Stimulated activated CD4-positive, alpha-beta T cell treated with anti-CD3 and anti-CD28 coated beads, Interleukin-15, amount 100 ng/mL, for 1 hour (primary cell): ENCODE measurements around the gene UBE2B.
"Not testable (repeated sequence)": the region's sequence is repeated elsewhere in the genome, so short reads cannot be mapped to it uniquely, and the experiment has no call there.

ENCODE experiments used
- DNase-seq, 2 donors: peaks; one replicate each; pipeline ENCODE4 v3.0.0-alpha.2; 2020; ENCODE audit warnings: low read depth in 1 of 2, low spot score in 1 of 2

UBE2B gene

GRCh38 chr5:134370871-134371833 lies at the start of gene UBE2B:
UBE2B (plus strand) TSS chr5:134371569; CDS start chr5:134371596, 27 bp downstream.
- DNase-seq = peak; percentile 95 to 96

GRCh38 chr5:134327327-134327726 lies 44.0 kb upstream of the UBE2B start:
- DNase-seq = no peak

GRCh38 chr5:134328619-134329018 lies 42.8 kb upstream of the UBE2B start:
- DNase-seq = no peak

- DNase-seq = not testable (repeated sequence)
Measured at GRCh38 chr5:134336833-134337232, 34.5 kb upstream of the UBE2B start.

GRCh38 chr5:134343500-134343899 lies 27.9 kb upstream of the UBE2B start:
- not testable (repeated sequence) for DNase-seq

- not testable (repeated sequence) for DNase-seq
Measured at GRCh38 chr5:134345476-134345875, 25.9 kb upstream of the UBE2B start.

- DNase-seq = no peak
Measured at GRCh38 chr5:134345996-134346395, 25.4 kb upstream of the UBE2B start.

DNA sequence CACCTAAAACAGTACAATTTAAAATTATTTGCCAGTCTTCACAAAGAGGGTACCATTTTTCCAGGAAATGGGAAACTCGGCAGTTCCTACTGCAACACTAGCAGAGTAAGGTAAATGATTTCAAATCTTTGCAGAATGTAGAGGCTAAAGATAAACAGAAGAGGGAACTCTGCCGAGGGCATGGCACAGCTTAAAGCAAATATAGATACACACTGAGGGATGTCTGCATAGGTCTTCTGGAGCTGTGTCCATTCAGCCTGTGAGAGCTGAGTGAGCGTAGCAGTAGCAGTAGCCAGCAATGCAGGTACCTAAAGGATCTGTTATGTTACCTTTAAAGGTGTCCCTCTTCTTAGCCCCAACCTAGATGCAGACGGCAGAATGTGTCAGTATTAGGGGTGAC lies 21.9 kb upstream of the UBE2B start:
- DNase-seq = no peak

- DNase-seq = no peak
Measured at GRCh38 chr5:134355681-134356080, 15.7 kb upstream of the UBE2B start.

DNA sequence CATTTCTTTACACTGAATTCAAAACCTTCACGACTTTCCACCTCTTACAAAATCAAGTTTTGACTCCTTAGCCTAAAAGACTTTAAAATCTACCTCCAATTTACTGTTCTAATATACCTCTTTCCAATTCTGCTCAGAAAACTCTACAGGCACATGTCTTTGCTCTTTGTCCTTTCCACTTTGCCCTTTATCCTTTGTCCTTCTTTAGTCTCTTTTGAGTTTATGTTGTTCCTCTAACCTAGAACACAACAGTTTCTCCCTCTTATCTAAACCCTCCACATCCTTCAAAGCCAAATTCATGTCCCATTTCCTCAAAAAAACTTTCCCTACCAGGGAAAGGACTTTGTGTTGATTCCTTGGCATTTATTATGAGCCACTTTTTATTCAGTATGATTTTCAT lies 5.8 kb upstream of the UBE2B start:
- DNase-seq = no peak

DNA sequence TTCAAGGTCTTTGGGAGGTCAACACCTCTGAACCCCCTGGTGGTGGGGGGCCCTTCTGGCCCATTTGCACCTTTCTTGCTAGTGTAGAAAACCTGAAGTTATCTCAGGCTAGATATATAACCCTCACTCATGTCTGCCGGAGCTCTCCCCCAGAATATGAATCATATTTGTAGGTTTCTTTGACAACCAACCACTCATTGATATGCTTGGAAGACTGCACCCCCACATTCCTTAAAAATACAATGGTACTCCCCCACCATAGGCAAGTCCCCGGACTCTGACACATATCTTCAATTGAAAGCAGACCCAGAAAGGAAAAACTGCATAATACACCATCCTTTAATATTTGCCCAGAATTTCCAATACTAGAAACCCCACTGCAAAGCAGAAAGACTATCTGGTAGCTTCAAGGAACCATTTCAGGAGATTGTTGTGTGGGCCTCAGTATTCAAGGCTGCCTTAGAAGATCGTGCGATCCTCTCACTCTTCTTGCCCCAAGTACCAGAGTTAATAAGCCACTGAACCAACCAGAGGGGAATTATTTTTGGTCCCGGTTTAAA lies 978 bp upstream of the UBE2B start:
- DNase-seq = no peak

GRCh38 chr5:134371834-134372340 lies 518 bp downstream of the UBE2B start:
- peak; percentile 15 to 20 for DNase-seq

- DNase-seq = not testable (repeated sequence)
Measured at GRCh38 chr5:134373633-134374032, 2.3 kb downstream of the UBE2B start.

DNA sequence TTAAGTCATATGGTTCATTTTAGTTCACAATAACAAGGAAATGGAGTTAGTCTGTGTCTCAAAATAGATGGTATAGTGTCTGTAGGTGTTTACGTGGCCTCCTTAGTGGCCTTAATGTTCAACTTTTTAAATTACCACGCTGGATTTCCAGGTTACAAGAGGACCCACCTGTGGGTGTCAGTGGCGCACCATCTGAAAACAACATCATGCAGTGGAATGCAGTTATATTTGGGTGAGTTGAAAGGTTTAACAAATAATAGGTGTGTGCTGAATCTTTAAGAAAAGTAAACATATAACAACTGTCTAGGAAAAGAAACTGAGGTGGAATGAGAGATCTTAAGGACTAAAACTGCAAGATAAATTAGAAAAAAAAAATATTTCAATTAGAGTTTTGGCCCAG lies 2.9 kb downstream of the UBE2B start:
- no peak for DNase-seq

DNA sequence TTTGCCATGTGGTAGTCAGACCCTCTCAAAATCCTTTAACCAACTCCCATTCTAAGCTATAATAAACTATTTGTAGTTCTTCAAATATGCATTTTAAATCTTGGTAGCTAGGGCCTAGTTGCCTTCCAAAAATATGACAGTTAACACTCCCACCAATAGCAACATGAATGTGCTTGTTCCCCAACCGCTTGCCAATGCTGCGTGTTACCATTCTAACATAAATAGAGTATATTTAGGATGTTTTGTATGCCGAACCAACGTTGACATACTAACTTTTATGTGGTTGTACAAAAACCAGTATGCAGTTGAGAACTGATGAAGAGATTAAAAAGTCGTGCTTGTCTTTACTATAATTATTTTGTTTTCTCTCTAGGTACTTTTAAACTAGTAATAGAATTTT lies 9.0 kb downstream of the UBE2B start:
- no peak for DNase-seq

DNA sequence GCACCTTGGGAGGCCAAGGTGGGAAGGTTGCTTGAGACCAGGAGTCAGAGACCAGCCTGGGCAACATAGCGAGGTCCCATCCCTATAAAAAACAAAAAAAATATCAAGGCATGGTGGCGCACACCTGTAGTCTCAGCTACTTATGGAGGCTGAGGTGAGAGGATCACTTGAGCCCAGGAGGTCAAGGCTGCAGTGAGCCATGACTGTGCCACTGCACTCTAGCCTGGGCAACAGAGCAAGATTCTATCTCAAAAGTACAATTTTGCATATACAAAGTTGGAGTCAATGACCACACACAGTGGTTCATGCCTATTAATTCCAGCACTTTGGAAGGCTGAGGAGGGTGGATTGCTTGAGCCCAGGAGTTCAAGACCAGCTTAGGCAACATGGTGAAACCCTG lies 10.8 kb downstream of the UBE2B start:
- DNase-seq = not testable (repeated sequence)

GRCh38 chr5:134383980-134384697 lies 12.8 kb downstream of the UBE2B start:
- DNase-seq = no peak

DNA sequence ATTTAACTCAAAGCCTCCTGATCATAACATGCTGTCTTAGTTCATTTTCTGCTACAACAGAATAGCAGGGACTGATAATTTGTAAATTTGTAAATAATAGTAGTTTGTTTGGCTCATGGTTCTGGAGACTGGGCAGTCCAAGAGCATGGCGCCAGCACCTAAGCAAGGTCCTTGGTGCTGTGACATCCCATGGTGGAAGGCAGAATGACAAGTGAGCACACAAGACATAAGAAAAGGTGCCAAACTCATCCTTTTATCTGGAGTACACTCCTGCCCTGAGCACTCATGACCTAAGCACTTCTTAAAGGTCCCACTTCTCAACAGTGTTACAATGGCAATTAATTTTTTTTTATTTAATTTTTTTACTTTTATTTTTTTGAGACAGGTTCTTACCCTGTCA lies 16.1 kb downstream of the UBE2B start:
- DNase-seq = no peak

GRCh38 chr5:134392301-134392700 lies 20.9 kb downstream of the UBE2B start:
- no peak for DNase-seq

GRCh38 chr5:134394932-134395331 lies 23.6 kb downstream of the UBE2B start:
- no peak for DNase-seq

DNA sequence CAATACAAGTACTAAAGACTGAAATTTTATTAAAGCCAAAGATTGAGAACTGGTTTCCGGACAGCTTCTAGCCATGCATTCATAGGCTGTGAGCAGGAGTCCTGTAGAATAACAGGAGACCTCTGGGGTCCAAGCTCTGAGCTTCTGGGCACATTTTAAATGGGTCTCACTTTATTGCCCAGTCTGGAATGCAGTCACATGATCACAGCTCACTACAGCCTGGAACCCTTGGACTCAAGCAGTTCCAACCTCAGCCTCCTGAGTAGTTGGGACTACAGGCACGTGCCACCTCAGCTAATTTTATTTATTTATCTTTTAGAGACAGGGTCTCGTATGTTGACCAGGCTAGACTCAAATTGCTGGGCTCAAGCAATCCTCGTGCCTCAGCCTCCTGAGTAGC lies 24.9 kb downstream of the UBE2B start:
- no peak for DNase-seq

GRCh38 chr5:134397196-134397595 lies 25.8 kb downstream of the UBE2B start:
- no peak for DNase-seq
